Duodenal mucosa (tissue), 2 donors: Measurements from ENCODE around the gene CSHL1.
"Not testable (repeated sequence)": the region's sequence is repeated elsewhere in the genome, so short reads cannot be mapped to it uniquely, and the experiment has no call there.

ENCODE experiments used
- H3K27ac ChIP-seq: one replicate; pipeline ENCODE4 v1.7.0; 2013; ENCODE audit warnings: low read depth, low read length
- H3K27me3 ChIP-seq, 2 donors: one replicate each; pipeline ENCODE4 v1.7.0; 2013; ENCODE audit warnings: low read length in 2 of 2, control low read depth in 1 of 2; ENCODE audit not compliant: insufficient read depth in 2 of 2, control insufficient read depth in 1 of 2
- H3K36me3 ChIP-seq, 2 donors: one replicate each; pipeline ENCODE4 v1.7.0; 2013; ENCODE audit warnings: low read length in 2 of 2, control low read depth in 1 of 2; ENCODE audit not compliant: insufficient read depth in 2 of 2, control insufficient read depth in 1 of 2
- H3K4me1 ChIP-seq, 2 donors: one replicate each; pipeline ENCODE4 v1.7.0; 2013; ENCODE audit warnings: low read length in 2 of 2, control low read depth in 1 of 2; ENCODE audit not compliant: insufficient read depth in 2 of 2, control insufficient read depth in 1 of 2
- H3K4me3 ChIP-seq, 2 donors: one replicate each; pipeline ENCODE4 v1.7.0; 2013; ENCODE audit warnings: low read length in 2 of 2, low read depth in 1 of 2
- H3K9ac ChIP-seq, 2 donors: one replicate each; pipeline ENCODE4 v1.7.0; 2013; ENCODE audit warnings: low read length in 2 of 2, low read depth in 1 of 2
- H3K9me3 ChIP-seq, 2 donors: one replicate each; pipeline ENCODE4 v1.7.0; 2013; ENCODE audit warnings: low read length in 2 of 2, control low read depth in 1 of 2; ENCODE audit not compliant: control insufficient read depth in 1 of 2

CSHL1 gene

GRCh38 chr17:63871646-63872365 is 39.3 kb downstream of the CSHL1 start:
- not testable (repeated sequence) for H3K4me3 ChIP-seq, H3K27me3 ChIP-seq, H3K4me1 ChIP-seq, H3K36me3 ChIP-seq, H3K9me3 ChIP-seq, H3K27ac ChIP-seq, H3K9ac ChIP-seq

DNA sequence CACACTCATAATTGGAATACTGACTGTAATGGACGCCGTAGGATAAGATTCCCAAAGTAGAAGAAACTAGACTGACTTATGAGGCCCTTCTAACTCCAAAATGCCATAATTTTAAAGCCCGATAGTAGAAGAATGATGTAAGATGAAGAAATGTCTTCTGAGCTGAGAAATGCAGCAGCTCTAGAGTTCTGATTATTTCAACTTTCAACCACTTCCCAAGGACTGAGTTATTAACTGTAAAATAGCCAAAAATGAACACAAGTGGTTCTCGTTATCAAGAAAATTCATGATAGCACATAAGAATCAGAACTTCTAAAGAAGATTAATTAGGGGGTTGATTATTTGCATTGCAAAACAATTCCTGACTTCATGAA is 40.8 kb downstream of the CSHL1 start:
- H3K9me3 ChIP-seq, H3K4me3 ChIP-seq, H3K36me3 ChIP-seq, H3K4me1 ChIP-seq, H3K9ac ChIP-seq, H3K27ac ChIP-seq, H3K27me3 ChIP-seq: not testable (repeated sequence)

- H3K4me1 ChIP-seq, H3K36me3 ChIP-seq, H3K27ac ChIP-seq, H3K4me3 ChIP-seq, H3K27me3 ChIP-seq, H3K9me3 ChIP-seq, H3K9ac ChIP-seq: not testable (repeated sequence)
These were observed 41.4 kb downstream of the CSHL1 start for GRCh38 chr17:63869491-63870291.

- not testable (repeated sequence) for H3K27me3 ChIP-seq, H3K9me3 ChIP-seq
These were observed 44.4 kb downstream of the CSHL1 start for GRCh38 chr17:63866625-63867024.

More at GRCh38 chr17:63866625-63867024, 44.4 kb downstream of the CSHL1 start:
- H3K36me3 ChIP-seq, H3K4me3 ChIP-seq, H3K9ac ChIP-seq, H3K4me1 ChIP-seq, H3K27ac ChIP-seq: not testable (repeated sequence)
